Measurements from ENCODE around the gene RFTN1. TPM values are rescaled to one million over a fixed set of nuclear protein-coding genes. Genes with fewer than 3 reads are reported as not detected.

Gene RFTN1
- polyA plus RNA-seq, 2 donors, result 2.1 to 3.7 TPM

GRCh38 chr3:16482770-16483531 is 30.5 kb downstream of the RFTN1 start:
- H3K4me3 ChIP-seq (ENCODE audit: low read depth in 1 of 2, low read length in 2 of 2), result no peak overlapping the region
- peaks cover 0 to 2% of the 10 kb centered on the region in 2 donors for H3K4me1 ChIP-seq (ENCODE audit: control insufficient read depth in 2 of 2, insufficient read depth in 2 of 2, low read length in 1 of 2)
- no peak overlapping the region for H3K27ac ChIP-seq (ENCODE audit: low read depth in 2 of 2, low read length in 1 of 2)
- H3K36me3 ChIP-seq (ENCODE audit: control insufficient read depth in 2 of 2, insufficient read depth in 2 of 2, low read length in 1 of 2), result no peaks in the 10 kb centered on the region
- no peaks in the 10 kb centered on the region for H3K9me3 ChIP-seq (ENCODE audit: control insufficient read depth in 2 of 2, insufficient read depth in 1 of 2, low read depth in 1 of 2, low read length in 1 of 2)
- H3K27me3 ChIP-seq (ENCODE audit: control insufficient read depth in 1 of 2, insufficient read depth in 2 of 2, low read length in 2 of 2), result no peaks in the 10 kb centered on the region
- 47 to 63% methylated on average over 6 to 7 of the region's 7 CpGs for WGBS, 2 donors

GRCh38 chr3:16482194-16482769 is 31.2 kb downstream of the RFTN1 start:
- Histone ChIP-seq H3K27me3 (ENCODE audit: control insufficient read depth in 1 of 2, insufficient read depth in 2 of 2, low read length in 2 of 2) (no peaks in the 10 kb centered on the region), H3K4me1 (ENCODE audit: control insufficient read depth in 2 of 2, insufficient read depth in 2 of 2, low read length in 1 of 2) (peaks cover 0 to 2% of the 10 kb centered on the region in 2 donors), H3K27ac (ENCODE audit: low read depth in 2 of 2, low read length in 1 of 2) (no peak overlapping the region), H3K4me3 (ENCODE audit: low read depth in 1 of 2, low read length in 2 of 2) (no peak overlapping the region), H3K9me3 (ENCODE audit: control insufficient read depth in 2 of 2, insufficient read depth in 1 of 2, low read depth in 1 of 2, low read length in 1 of 2) (no peaks in the 10 kb centered on the region), H3K36me3 (ENCODE audit: control insufficient read depth in 2 of 2, insufficient read depth in 2 of 2, low read length in 1 of 2) (no peaks in the 10 kb centered on the region)
- 86 to 87% methylated on average over 5 of the region's 5 CpGs for WGBS, 2 donors

- WGBS, 2 donors, result 55 to 67% methylated on average over 3 of the region's 3 CpGs
- H3K4me1 ChIP-seq (ENCODE audit: control insufficient read depth in 2 of 2, insufficient read depth in 2 of 2, low read length in 1 of 2), result peaks cover 0 to 2% of the 10 kb centered on the region in 2 donors
- no peak overlapping the region for H3K4me3 ChIP-seq (ENCODE audit: low read depth in 1 of 2, low read length in 2 of 2)
- no peaks in the 10 kb centered on the region for H3K9me3 ChIP-seq (ENCODE audit: control insufficient read depth in 2 of 2, insufficient read depth in 1 of 2, low read depth in 1 of 2, low read length in 1 of 2)
- H3K27me3 ChIP-seq (ENCODE audit: control insufficient read depth in 1 of 2, insufficient read depth in 2 of 2, low read length in 2 of 2), result no peaks in the 10 kb centered on the region
- no peaks in the 10 kb centered on the region for H3K36me3 ChIP-seq (ENCODE audit: control insufficient read depth in 2 of 2, insufficient read depth in 2 of 2, low read length in 1 of 2)
- no peak overlapping the region for H3K27ac ChIP-seq (ENCODE audit: low read depth in 2 of 2, low read length in 1 of 2)
These were observed 32.0 kb downstream of the RFTN1 start for GRCh38 chr3:16481546-16481897.

GRCh38 chr3:16480861-16481545 is 32.5 kb downstream of the RFTN1 start:
- H3K4me1 ChIP-seq (ENCODE audit: control insufficient read depth in 2 of 2, insufficient read depth in 2 of 2, low read length in 1 of 2), result peaks cover 0 to 2% of the 10 kb centered on the region in 2 donors
- no peaks in the 10 kb centered on the region for H3K9me3 ChIP-seq (ENCODE audit: control insufficient read depth in 2 of 2, insufficient read depth in 1 of 2, low read depth in 1 of 2, low read length in 1 of 2)
- H3K27ac ChIP-seq (ENCODE audit: low read depth in 2 of 2, low read length in 1 of 2), result no peak overlapping the region
- no peaks in the 10 kb centered on the region for H3K27me3 ChIP-seq (ENCODE audit: control insufficient read depth in 1 of 2, insufficient read depth in 2 of 2, low read length in 2 of 2)
- 32 to 34% methylated on average over 5 of the region's 5 CpGs for WGBS, 2 donors
- no peak overlapping the region for H3K4me3 ChIP-seq (ENCODE audit: low read depth in 1 of 2, low read length in 2 of 2)
- H3K36me3 ChIP-seq (ENCODE audit: control insufficient read depth in 2 of 2, insufficient read depth in 2 of 2, low read length in 1 of 2), result no peaks in the 10 kb centered on the region

GRCh38 chr3:16478516-16478915 is 35.0 kb downstream of the RFTN1 start:
- H3K4me3 ChIP-seq (ENCODE audit: low read depth in 1 of 2, low read length in 2 of 2), result no peak overlapping the region
- 85 to 94% methylated on average over 2 of the region's 2 CpGs for WGBS, 2 donors
- H3K9me3 ChIP-seq (ENCODE audit: control insufficient read depth in 2 of 2, insufficient read depth in 1 of 2, low read depth in 1 of 2, low read length in 1 of 2), result no peaks in the 10 kb centered on the region
- peaks cover 0 to 2% of the 10 kb centered on the region in 2 donors for H3K4me1 ChIP-seq (ENCODE audit: control insufficient read depth in 2 of 2, insufficient read depth in 2 of 2, low read length in 1 of 2)
- no peaks in the 10 kb centered on the region for H3K27me3 ChIP-seq (ENCODE audit: control insufficient read depth in 1 of 2, insufficient read depth in 2 of 2, low read length in 2 of 2)
- H3K36me3 ChIP-seq (ENCODE audit: control insufficient read depth in 2 of 2, insufficient read depth in 2 of 2, low read length in 1 of 2), result no peaks in the 10 kb centered on the region
- no peak overlapping the region for H3K27ac ChIP-seq (ENCODE audit: low read depth in 2 of 2, low read length in 1 of 2)

- 90 to 92% methylated on average over 3 of the region's 3 CpGs for WGBS, 2 donors
- H3K4me1 ChIP-seq (ENCODE audit: control insufficient read depth in 2 of 2, insufficient read depth in 2 of 2, low read length in 1 of 2), result no peaks in the 10 kb centered on the region
- no peak overlapping the region for H3K4me3 ChIP-seq (ENCODE audit: low read depth in 1 of 2, low read length in 2 of 2)
- H3K36me3 ChIP-seq (ENCODE audit: control insufficient read depth in 2 of 2, insufficient read depth in 2 of 2, low read length in 1 of 2), result no peaks in the 10 kb centered on the region
- no peaks in the 10 kb centered on the region for H3K27me3 ChIP-seq (ENCODE audit: control insufficient read depth in 1 of 2, insufficient read depth in 2 of 2, low read length in 2 of 2)
- no peaks in the 10 kb centered on the region for H3K9me3 ChIP-seq (ENCODE audit: control insufficient read depth in 2 of 2, insufficient read depth in 1 of 2, low read depth in 1 of 2, low read length in 1 of 2)
- no peak overlapping the region for H3K27ac ChIP-seq (ENCODE audit: low read depth in 2 of 2, low read length in 1 of 2)
These were observed 36.0 kb downstream of the RFTN1 start for GRCh38 chr3:16477521-16477920.

- no peak overlapping the region for H3K27ac ChIP-seq (ENCODE audit: low read depth in 2 of 2, low read length in 1 of 2)
- no peak overlapping the region for H3K4me3 ChIP-seq (ENCODE audit: low read depth in 1 of 2, low read length in 2 of 2)
- H3K36me3 ChIP-seq (ENCODE audit: control insufficient read depth in 2 of 2, insufficient read depth in 2 of 2, low read length in 1 of 2), result no peaks in the 10 kb centered on the region
- H3K27me3 ChIP-seq (ENCODE audit: control insufficient read depth in 1 of 2, insufficient read depth in 2 of 2, low read length in 2 of 2), result no peaks in the 10 kb centered on the region
- H3K4me1 ChIP-seq (ENCODE audit: control insufficient read depth in 2 of 2, insufficient read depth in 2 of 2, low read length in 1 of 2), result no peaks in the 10 kb centered on the region
- no peaks in the 10 kb centered on the region for H3K9me3 ChIP-seq (ENCODE audit: control insufficient read depth in 2 of 2, insufficient read depth in 1 of 2, low read depth in 1 of 2, low read length in 1 of 2)
These were observed 36.4 kb downstream of the RFTN1 start for GRCh38 chr3:16477056-16477455.

- Histone ChIP-seq H3K36me3 (ENCODE audit: control insufficient read depth in 2 of 2, insufficient read depth in 2 of 2, low read length in 1 of 2) (no peaks in the 10 kb centered on the region), H3K9me3 (ENCODE audit: control insufficient read depth in 2 of 2, insufficient read depth in 1 of 2, low read depth in 1 of 2, low read length in 1 of 2) (no peaks in the 10 kb centered on the region), H3K4me1 (ENCODE audit: control insufficient read depth in 2 of 2, insufficient read depth in 2 of 2, low read length in 1 of 2) (no peaks in the 10 kb centered on the region), H3K27ac (ENCODE audit: low read depth in 2 of 2, low read length in 1 of 2) (no peak overlapping the region), H3K27me3 (ENCODE audit: control insufficient read depth in 1 of 2, insufficient read depth in 2 of 2, low read length in 2 of 2) (no peaks in the 10 kb centered on the region), H3K4me3 (ENCODE audit: low read depth in 1 of 2, low read length in 2 of 2) (no peak overlapping the region)
- WGBS, 2 donors, result 46 to 47% methylated on average over 5 of the region's 5 CpGs
These were observed 36.9 kb downstream of the RFTN1 start for GRCh38 chr3:16476636-16477035.

GRCh38 chr3:16475766-16476165 is 37.7 kb downstream of the RFTN1 start:
- H3K36me3 ChIP-seq (ENCODE audit: control insufficient read depth in 2 of 2, insufficient read depth in 2 of 2, low read length in 1 of 2), result no peaks in the 10 kb centered on the region
- H3K27me3 ChIP-seq (ENCODE audit: control insufficient read depth in 1 of 2, insufficient read depth in 2 of 2, low read length in 2 of 2), result no peaks in the 10 kb centered on the region
- H3K9me3 ChIP-seq (ENCODE audit: control insufficient read depth in 2 of 2, insufficient read depth in 1 of 2, low read depth in 1 of 2, low read length in 1 of 2), result no peaks in the 10 kb centered on the region
- no peak overlapping the region for H3K27ac ChIP-seq (ENCODE audit: low read depth in 2 of 2, low read length in 1 of 2)
- 90 to 94% methylated on average over 3 of the region's 3 CpGs for WGBS, 2 donors
- H3K4me3 ChIP-seq (ENCODE audit: low read depth in 1 of 2, low read length in 2 of 2), result no peak overlapping the region
- H3K4me1 ChIP-seq (ENCODE audit: control insufficient read depth in 2 of 2, insufficient read depth in 2 of 2, low read length in 1 of 2), result no peaks in the 10 kb centered on the region
